HG03060 (cell line): ENCODE results near the gene EFNA2.
A peak's percentile ranks its signal among the peaks of the same experiment; 100 is the strongest.

Source experiments
- ATAC-seq: cut with Tn5 transposase; IDR thresholded peaks from one replicate; pipeline ENCODE4 v1.9.1; 2021; ENCODE audit warnings: low read depth, moderate number of reproducible peaks; ENCODE audit not compliant: unreplicated experiment

EFNA2 gene

DNA sequence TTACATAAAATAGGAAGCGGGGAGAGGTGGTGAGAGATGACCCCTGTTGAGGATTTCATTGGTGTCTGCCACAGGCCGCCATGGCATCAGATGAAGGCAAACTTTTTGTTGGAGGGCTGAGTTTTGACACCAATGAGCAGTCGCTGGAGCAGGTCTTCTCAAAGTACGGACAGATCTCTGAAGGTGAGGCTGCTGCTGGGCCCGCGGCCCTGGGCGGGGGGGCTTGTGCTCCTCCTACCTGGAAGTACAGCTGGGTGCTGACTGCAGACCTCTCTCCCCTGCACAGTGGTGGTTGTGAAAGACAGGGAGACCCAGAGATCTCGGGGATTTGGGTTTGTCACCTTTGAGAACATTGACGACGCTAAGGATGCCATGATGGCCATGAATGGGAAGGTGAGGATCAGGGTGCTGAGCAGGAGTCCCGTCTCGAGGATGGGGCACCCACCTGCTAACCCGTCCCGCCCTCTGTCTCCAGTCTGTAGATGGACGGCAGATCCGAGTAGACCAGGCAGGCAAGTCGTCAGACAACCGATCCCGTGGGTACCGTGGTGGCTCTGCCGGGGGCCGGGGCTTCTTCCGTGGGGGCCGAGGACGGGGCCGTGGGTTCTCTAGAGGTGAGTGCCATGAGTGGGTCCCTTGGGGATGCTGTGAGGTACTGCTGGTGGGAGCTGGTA is 14.7 kb upstream of the EFNA2 start:
- no peak for ATAC-seq

DNA sequence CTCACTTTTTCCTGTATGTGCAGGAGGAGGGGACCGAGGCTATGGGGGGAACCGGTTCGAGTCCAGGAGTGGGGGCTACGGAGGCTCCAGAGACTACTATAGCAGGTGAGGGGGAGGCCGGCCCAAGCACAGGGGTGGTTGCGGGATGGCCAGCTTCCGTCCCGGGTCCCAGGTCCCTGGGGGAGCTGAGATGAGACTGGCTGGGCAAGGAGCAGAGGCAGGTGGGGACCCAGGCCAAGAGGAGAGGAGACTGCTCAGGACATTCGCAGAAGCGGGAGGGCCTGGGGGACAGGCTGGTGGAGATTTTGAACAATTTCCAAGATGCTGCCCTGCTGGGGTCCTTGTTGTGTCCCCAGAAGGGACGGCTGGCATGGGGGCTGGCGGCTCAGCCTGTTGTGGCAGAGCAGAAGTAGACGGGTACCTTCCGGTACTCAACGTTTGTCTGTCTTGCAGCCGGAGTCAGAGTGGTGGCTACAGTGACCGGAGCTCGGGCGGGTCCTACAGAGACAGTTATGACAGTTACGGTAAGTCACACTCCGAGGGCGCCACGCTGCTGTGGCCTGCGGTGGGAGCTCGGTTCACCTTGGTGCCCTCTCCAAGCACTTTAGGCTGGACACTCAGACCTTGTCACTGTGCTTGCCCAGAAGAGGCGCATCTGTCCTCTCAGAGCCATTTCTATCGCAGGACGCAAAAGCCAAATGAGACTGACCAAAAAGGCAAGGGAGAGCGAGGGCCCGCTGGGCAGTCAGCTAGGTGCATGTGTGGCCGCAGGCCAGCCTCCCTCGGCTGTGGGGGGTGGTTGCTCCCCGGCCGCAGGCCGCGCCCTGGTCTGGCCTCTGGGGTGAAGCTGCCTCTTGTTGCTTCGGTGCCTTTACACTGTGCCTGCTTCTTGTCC is 13.9 kb upstream of the EFNA2 start:
- no peak for ATAC-seq

DNA sequence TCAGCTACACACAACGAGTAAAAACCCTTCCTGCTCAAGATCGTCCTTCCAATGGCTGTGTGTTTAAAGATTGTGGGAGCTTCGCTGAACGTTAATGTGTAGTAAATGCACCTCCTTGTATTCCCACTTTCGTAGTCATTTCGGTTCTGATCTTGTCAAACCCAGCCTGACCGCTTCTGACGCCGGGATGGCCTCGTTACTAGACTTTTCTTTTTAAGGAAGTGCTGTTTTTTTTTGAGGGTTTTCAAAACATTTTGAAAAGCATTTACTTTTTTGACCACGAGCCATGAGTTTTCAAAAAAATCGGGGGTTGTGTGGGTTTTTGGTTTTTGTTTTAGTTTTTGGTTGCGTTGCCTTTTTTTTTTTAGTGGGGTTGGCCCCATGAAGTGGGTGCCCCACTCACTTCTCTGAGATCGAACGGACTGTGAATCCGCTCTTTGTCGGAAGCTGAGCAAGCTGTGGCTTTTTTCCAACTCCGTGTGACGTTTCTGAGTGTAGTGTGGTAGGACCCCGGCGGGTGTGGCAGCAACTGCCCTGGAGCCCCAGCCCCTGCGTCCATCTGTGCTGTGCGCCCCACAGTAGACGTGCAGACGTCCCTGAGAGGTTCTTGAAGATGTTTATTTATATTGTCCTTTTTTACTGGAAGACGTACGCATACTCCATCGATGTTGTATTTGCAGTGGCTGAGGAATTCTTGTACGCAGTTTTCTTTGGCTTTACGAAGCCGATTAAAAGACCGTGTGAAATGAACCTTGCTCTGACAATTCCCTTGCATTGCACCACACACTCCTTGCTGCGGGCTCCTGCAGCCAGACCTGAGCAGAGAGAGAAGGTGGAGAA is 13.0 kb upstream of the EFNA2 start:
- ATAC-seq, result no peak

DNA sequence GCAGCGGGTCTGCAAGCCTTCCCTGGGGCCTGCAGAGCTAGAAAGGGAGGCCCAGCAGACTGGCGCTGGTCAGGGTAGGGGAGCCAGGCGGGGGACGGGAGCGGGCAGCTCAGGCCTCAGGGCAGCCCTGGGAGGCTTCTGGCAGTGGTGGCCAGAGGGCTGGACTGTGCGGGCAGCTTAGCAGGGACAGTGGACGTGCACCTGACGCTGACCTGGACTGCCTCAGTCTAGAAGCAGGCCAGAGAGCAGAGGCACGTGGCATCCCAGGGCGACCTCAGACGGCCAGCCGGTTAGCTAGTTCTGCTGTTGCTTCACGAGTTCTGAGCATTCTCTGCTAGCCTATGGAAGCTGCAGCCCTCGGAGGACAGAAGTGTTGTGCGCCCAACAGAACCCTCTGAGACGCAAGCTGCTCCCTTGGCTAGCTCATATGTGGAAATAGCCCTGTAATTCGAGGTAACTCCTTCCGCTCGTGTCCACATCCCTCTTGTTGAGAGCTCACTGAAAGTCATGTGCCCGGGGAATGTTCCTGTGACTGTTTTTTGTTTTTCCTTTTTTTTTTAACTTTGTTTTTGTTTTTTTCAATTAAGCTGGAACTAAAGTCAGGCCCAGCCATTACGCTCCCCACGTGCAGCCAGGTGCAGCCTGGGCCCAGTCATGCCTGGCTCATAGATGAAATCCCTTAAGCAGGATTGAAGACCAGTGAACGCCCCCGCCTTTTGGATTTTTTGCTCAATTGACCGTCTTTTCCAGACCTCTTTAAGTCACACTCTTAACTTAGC is 12.2 kb upstream of the EFNA2 start:
- no peak for ATAC-seq

DNA sequence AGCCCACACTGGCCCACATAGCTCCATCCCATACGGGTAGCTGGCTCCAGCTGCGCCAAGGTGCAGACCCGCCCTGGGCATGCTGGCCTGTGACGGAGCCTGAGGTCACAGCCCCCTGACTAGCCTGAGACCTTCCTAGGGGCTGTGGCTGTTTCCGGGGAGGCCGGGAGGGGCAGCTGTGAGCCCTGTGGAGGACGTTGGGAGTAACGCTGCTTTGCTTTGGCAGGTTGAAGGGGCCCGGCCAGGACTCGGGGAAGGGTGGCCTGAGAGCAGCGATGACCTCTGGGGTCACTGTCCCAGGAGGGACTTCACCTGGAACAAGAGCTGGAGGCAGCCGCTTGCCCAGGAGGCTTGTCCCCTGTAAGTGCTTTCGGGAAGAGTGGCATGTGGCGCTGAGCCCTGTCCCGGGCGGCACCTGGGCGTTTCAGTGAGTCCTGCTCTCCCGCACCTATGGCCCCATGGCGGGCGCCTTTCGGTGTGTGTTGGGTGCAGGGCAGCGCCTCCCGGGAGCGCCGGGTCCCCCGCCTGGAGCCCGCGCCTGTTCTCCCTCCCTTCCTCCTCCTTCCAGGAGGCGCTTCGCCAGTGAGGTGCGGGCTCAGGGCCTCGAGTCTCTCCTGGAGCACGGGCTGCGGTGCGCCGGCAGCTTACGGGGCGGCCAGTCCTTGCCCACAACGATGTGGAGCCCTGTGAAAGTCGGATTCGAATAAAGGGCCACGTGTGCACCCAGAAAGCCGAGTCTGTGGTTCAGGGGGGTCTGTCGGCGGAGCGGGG is 11.4 kb upstream of the EFNA2 start:
- no peak for ATAC-seq

DNA sequence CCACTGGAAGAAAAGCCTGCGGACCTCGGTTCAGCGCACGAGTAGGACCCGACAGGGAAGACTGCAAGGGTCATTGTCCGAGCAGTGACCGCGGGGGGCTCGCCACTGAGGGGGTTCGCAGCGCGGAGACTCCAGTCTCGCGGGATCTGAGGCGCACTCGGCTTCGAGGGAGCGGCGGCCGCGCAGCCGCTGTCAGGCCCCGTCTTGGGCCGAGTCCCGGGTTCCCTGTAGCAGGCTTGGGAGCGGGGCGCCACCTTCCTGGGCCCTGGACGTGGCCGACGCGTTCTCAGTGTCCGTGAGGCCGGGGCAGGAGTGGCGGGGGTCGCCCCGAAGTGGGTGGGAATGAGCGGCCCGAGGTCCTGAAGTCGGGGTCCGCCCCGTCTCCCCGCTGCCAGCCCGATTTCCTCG is 10.8 kb upstream of the EFNA2 start:
- no peak for ATAC-seq

DNA sequence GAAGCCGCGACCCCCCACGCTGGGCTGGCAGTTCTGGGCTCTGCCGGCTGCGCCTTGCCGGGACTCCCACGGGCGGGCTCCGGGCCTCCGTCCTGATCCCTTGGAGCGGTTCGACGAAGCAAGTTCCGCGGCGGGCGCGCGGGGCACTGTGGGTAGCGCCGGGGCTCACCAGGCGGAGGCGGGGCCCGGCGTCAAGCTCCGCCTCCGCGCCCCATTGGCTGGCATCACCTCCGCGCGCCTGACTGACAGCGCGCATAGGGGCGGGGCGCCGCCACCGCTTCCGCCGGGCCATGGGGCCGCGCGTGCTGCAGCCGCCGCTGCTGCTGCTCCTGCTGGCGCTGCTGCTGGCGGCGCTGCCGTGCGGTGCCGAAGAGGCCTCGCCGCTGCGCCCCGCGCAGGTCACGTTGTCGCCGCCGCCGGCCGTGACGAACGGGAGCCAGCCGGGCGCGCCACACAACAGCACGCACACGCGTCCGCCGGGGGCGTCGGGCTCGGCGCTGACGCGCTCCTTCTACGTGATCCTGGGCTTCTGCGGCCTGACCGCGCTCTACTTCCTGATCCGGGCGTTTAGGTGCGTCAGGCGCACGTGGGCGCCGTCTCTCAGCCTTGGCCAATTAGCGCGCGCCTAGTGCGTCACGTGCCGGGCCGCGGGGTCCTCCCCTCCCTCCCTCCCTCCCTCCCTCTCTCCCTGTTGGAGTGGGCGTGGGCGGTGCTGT is 10.3 kb upstream of the EFNA2 start, which contains the start of gene FAM174C:
TSS of gene FAM174C (plus strand) at position 271 of the 716 bp plus-strand sequence. CDS start at position 291, 20 bp downstream.
- ATAC-seq, result peak; percentile 58

DNA sequence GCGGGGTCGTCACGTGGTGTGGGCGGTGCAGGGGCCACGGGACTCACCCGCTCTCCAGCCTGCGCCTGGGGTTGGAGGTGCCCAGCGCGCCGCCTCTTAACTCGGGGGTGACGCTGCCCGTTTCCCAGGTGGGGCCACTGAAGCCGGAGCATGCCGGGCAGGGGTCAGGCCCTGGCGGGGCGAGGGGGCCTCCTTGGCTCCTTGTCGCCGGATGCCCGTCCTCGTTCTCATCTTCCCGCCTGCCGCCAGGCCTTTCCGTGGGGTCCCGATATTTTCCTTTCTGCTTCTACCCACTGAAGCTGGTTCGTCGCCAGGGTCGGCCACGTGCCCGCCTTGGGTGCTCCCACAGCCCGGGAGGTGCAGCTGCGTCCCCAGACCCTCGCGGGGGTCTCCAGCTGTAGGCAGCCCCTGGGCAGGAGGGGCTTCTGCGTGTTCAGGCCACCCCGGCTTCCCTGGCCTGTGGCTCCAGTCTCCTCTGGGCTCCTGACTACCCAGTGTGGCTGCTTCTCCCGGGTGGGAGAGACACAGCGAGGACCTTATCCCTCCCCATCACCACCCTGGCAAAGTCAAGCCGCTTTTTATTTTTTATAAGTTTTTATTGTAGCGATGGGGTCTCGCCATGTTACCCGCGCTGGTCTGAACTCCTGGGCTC is 9.6 kb upstream of the EFNA2 start:
- ATAC-seq, result no peak

DNA sequence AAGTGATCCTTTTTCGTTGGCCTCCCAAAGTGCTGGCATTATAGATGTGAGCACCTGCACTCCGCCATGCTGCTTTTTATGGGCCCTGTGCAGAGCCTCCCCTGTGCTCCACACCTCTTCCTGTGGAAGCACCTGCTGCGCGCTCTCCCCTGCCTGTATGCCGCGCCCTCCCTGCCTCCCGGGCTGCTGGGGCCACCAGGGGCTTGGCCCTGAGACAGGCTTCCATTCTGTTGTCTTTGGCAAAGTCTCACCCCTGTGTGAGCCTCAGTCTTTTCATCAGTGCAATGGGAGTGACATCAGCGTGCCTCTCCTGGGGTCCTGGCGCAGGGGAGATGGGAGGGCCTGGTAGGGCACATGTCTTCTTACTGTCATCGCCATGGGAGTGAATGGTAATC is 9.0 kb upstream of the EFNA2 start:
- ATAC-seq, result no peak

DNA sequence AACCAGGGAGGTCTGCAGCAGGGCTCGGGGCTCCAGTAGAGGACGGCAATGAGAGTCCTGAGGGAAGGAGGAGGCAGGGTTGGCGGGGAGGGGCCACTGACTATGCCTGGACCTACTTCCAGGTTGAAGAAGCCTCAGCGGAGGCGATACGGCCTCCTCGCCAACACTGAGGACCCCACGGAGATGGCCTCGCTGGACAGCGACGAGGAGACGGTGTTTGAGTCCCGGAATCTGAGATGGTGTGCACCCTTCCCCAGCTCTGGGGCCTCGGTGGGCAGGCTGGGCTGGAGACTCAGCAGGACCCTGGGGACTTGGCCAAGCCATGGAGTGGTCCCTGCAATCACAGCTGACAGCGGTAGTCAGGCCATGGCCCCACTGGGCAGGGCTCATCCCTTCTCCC is 8.6 kb upstream of the EFNA2 start:
- no peak for ATAC-seq

DNA sequence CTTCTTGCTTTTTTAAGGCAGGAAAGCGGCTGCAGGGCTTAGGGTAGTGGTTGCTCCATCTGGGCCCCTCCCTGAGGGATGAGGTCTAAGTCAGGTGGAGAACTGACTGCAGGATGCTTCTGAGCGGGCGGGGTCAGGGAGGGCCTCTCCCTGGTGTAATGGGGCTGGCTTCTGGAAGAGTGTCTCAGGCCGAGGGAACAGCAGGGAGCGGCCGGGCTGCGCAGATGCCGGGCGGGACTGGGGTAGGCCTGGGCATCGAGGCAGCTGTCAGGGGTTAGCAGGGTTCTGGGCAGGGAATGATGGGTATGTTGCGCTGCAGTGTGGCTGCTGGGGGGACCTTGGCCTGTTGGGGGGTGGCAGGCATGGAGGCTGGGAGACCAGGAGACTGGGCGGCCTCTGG is 7.6 kb upstream of the EFNA2 start:
- no peak for ATAC-seq

DNA sequence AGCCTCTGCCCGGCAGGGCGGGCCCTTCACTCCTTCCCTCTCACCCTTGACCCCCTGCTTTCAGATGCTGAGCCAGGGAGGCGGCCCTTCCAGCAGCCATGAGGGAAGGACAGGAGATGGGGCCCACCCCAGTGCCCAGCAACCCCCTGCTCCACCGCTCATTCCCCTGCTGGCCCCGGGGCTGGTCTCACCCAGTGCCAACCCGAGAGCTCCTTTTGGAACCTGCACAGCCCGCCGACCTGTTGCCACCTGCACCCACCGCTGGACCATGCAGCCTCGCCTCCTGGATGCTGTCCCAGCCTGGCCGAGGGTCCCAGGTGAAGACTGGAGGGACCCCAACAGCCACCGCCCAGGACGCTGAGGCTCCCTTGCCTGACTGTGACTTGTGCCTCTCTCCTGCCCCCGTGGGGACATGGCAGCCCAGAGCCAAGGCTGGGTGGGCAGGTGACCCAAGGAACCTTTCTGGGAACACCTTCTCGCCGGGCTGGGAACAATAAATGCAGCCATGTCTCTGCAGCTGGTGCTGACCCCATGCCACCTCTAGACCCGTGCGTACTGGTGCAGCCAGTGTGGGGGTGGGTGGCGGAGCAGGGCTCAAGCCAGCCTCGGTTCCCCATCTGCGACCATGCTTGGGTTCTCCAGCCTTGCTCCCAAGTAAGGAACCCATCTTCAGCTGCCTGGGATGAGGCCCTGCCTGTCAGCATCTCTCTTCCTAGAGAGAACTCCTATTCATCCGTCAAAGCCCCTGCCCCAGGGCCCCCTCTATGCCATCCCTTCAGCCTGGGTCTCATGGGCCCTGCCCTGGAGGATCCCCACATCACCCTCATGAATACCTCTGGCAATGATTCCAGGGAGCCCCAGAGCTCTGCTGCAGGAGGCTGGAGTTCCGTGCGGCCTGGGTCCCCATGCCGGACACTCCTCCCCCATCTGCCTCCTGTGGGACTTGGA is 6.7 kb upstream of the EFNA2 start:
- ATAC-seq, result no peak

DNA sequence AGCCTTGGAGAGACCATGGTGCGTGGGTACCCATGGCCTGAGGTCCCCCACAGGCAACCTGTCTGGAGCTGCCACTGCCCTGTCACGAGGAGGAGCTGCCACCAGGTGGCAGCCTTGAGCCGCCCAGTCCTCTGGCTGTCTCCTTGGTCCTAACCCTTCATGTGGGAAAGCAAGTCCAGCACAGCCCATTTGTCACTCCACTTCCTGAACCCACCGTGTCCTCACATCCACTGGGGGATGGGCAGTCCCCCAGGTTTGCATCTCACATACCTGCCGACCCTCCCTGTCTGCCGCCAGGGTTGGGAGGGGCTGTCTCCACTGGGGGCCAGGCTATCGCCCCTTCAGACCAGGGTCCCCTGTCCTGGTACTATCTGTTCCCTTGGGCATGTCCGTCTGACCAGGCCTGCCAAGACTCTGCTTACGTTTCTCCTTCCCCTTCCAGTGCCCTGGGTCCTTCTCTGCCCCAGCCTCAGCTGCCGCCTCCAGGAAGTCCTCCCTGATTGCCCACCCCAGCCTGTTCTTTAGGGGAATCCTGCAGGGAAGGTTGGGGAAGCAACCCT is 5.8 kb upstream of the EFNA2 start:
- ATAC-seq, result no peak

DNA sequence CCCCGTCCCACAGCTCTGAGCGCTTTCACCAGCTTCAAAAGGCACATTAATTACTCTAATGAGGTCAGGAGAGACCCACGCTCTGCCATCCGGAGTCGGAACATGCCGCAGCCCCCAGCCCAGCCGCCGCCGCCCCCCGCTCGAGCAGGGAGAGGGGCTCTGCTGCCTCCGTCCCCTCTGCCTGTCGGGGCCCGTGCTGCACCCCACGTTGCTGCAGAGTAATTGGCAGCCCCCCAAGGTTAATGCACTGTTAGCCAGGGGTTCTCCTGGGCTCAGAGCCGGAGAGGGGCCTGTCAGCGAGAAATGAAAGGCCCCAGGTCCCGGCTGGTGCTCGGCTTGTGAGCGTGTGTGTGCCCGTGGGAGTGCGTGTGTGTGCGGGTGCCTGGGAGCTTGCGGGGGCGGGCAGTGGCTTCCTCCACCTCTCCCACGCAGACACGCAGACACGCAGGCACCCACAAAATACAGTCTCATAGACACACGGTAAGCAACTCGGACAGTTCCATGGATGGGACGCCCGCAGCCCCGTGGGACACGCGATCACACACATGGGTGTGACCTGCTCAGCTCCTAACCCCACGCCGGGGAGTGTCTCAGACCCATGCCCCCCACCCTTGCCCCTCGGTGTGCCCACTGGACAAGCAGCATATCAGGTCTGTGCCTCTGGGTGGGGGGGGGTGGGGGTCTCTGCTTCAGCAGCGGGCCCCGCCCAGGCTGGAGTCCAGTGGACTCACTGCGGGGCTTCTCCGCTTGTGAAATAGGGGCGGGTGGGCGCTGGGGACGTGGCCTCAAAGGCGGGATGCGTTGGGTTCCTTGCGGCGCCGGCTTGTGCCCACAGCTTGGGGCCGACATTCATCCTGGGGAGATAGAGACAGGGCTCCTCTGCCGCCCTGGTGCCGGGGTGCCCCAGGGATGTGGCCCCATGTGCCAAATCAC is 4.8 kb upstream of the EFNA2 start:
- no peak for ATAC-seq

DNA sequence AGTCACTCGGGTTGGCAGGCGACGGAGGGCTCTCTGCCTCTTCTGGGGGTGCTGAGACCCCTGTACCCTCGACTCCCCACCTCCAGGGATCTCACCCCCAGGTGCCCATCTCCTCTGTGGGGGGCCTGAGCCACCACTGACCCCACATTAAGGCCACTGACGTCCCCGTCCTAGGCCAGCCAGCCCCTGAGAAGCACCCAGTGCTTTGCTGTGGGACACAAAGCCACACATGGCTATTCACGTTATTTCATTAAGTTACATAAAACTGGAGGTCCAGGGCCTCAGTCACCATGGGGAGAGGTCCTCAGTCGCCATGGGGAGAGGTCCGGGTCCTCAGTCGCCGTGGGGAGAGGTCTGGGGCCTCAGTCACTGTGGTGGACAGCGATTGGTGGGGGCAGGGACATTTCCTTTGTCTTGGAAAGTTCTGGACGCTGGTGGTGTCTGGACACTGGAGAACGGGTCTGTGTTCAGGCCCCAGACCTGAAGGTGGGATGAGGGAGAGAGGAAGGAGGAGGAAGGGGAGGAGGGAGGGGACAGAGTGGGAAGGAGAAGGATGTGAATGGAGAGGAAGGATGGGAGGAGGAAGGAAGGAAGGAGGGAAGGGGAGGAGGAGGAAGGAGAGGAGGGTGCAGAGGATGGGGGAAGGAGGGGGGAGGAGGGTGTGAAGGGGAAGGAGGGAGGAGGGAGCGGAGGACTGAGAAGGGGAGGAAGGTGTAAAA is 3.9 kb upstream of the EFNA2 start:
- no peak for ATAC-seq
